ENCODE measurements around the gene PFKL. TPM values are rescaled to one million over a fixed set of nuclear protein-coding genes. Genes with fewer than 3 reads are reported as not detected.
"Not testable (repeated sequence)": the region's sequence is repeated elsewhere in the genome, so short reads cannot be mapped to it uniquely, and the experiment has no call there.

The PFKL gene
- total RNA-seq, 1 donor from 2014 or later: 135 TPM

DNA sequence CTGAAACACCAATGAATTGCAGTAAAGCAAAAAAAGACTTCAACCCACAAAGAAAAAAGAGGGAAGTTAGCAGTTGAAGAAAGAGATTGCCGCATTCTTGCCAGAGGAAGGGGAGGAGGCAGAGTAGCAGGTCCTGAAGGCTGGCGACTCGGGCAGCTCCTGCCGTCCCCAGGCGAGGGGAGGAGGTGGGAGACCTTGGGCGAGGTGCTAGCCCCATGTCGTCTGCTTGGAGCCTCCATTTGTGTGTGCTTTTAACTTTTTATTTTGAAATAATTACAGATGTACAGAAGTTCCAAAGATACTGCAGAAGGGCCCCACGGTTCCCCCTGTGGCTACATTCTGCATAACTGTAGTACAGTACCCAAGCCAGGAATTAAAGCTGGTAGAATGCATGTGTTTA lies 60.3 kb downstream of the PFKL start:
- Mint-ChIP-seq H3K36me3 (no peaks in the 10 kb centered on the region), H3K4me3 (no peak overlapping the region), H3K27me3 (peaks cover 6% of the 10 kb centered on the region), H3K4me1 (ENCODE audit: unreplicated experiment) (no peaks in the 10 kb centered on the region), H3K9me3 (no peaks in the 10 kb centered on the region), H3K27ac (no peak overlapping the region)
- TF ChIP-seq, protein P1, sequence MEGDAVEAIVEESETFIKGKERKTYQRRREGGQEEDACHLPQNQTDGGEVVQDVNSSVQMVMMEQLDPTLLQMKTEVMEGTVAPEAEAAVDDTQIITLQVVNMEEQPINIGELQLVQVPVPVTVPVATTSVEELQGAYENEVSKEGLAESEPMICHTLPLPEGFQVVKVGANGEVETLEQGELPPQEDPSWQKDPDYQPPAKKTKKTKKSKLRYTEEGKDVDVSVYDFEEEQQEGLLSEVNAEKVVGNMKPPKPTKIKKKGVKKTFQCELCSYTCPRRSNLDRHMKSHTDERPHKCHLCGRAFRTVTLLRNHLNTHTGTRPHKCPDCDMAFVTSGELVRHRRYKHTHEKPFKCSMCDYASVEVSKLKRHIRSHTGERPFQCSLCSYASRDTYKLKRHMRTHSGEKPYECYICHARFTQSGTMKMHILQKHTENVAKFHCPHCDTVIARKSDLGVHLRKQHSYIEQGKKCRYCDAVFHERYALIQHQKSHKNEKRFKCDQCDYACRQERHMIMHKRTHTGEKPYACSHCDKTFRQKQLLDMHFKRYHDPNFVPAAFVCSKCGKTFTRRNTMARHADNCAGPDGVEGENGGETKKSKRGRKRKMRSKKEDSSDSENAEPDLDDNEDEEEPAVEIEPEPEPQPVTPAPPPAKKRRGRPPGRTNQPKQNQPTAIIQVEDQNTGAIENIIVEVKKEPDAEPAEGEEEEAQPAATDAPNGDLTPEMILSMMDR (conservative IDR thresholded peaks at IDR 0.05): peak; percentile 36
- no peak for DNase-seq (ENCODE audit: extremely low spot score, unreplicated experiment)

DNA sequence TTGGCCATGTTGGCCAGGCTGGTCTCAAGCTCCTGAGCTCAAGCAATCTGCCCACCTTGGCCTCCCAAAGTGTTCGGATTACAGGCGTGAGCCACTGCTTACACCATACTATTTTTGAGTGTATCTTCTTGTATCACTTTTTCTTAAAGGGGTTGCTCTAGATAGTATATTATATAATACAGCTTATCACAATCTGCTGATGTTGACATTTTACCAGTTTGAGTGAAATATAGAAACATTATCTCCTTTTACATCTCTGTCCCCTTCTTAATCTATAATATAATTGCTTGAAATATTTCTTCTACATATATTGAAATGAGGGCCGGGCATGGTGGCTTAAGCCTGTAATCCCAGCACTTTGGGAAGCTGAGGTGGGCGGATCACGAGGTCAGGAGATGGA lies 62.0 kb downstream of the PFKL start:
- H3K27me3 Mint-ChIP-seq; H3K4me1 Mint-ChIP-seq (ENCODE audit: unreplicated experiment); H3K9me3 Mint-ChIP-seq: not testable (repeated sequence)

DNA sequence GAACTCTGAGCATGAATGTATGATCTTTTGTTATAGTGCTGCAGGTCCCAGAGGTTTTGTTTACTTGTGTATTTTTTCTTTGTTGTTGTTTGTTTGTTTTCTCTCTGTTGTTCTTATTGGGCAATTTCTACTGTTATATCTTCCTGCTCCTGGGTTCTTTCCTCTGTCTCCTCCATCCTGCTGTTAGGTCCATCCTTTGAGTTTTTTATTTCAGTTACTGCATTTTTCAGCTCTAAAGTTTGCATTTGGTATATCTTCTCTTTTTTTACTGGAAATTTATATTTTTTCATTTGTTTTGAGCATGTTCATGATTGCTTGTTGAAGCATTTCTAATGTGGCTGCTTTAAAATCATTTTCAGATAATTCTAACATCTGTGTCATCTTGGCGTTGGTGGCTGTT lies 63.4 kb downstream of the PFKL start:
- Mint-ChIP-seq H3K4me1 (ENCODE audit: unreplicated experiment) (no peaks in the 10 kb centered on the region), H3K36me3 (no peaks in the 10 kb centered on the region), H3K27ac (no peak overlapping the region), H3K9me3 (no peaks in the 10 kb centered on the region), H3K27me3 (peaks cover 12% of the 10 kb centered on the region), H3K4me3 (no peak overlapping the region)
- TF ChIP-seq, protein P1 (conservative IDR thresholded peaks at IDR 0.05): no peak
- no peak for DNase-seq (ENCODE audit: extremely low spot score, unreplicated experiment)

More for the DNA sequence above, 62.0 kb downstream of the PFKL start:
- not testable (repeated sequence) for DNase-seq (ENCODE audit: extremely low spot score, unreplicated experiment); H3K36me3 Mint-ChIP-seq; H3K4me3 Mint-ChIP-seq; H3K27ac Mint-ChIP-seq

- H3K9me3 Mint-ChIP-seq: no peaks in the 10 kb centered on the region
- no peaks in the 10 kb centered on the region for H3K4me1 Mint-ChIP-seq (ENCODE audit: unreplicated experiment)
Observed at GRCh38 chr21:44364151-44365053, 64.5 kb downstream of the PFKL start.

GRCh38 chr21:44365251-44365966 lies 65.6 kb downstream of the PFKL start:
- TF ChIP-seq, protein P1 (conservative IDR thresholded peaks at IDR 0.05): no peak
- Mint-ChIP-seq H3K27me3 (peaks cover 19% of the 10 kb centered on the region), H3K4me1 (ENCODE audit: unreplicated experiment) (no peaks in the 10 kb centered on the region), H3K9me3 (no peaks in the 10 kb centered on the region), H3K27ac (no peak overlapping the region), H3K4me3 (no peak overlapping the region), H3K36me3 (no peaks in the 10 kb centered on the region)
- no peak for DNase-seq (ENCODE audit: extremely low spot score, unreplicated experiment)

More at GRCh38 chr21:44364151-44365053, 64.5 kb downstream of the PFKL start:
- H3K36me3 Mint-ChIP-seq: no peaks in the 10 kb centered on the region
- no peak for DNase-seq (ENCODE audit: extremely low spot score, unreplicated experiment)
- TF ChIP-seq, protein P1 (conservative IDR thresholded peaks at IDR 0.05): no peak
- no peak overlapping the region for H3K27ac Mint-ChIP-seq
- H3K27me3 Mint-ChIP-seq: peaks cover 19% of the 10 kb centered on the region
- no peak overlapping the region for H3K4me3 Mint-ChIP-seq
